PFSK-1 (cell line): Measurements from ENCODE around the gene KDM5B.

Experiments
- FOXP2 ChIP-seq: optimal IDR thresholded peaks from 2 replicates; pipeline ENCODE3; 2011; ENCODE audit warnings: borderline replicate concordance, control low read depth, inconsistent platforms; ENCODE audit not compliant: insufficient read depth; ENCODE audit errors: extremely low read length, extremely low read depth
- POLR2AphosphoS5 ChIP-seq: IDR thresholded peaks from 2 replicates; pipeline ENCODE4 v1.6.1; 2012; ENCODE audit warnings: low read depth, mild to moderate bottlenecking, control low read depth, low read length, moderate library complexity
- REST ChIP-seq, 2 experiments: IDR thresholded peaks; 2 replicates each; pipeline versions ENCODE4 v1.6.1 to v1.8.0; 2011 to 2012; ENCODE audit warnings: low read depth in 2 of 2, low read length in 2 of 2, control low read depth in 1 of 2, inconsistent platforms in 1 of 2, mild to moderate bottlenecking in 1 of 2, moderate library complexity in 1 of 2; ENCODE audit not compliant: insufficient read depth in 1 of 2
- SIN3A ChIP-seq: IDR thresholded peaks from 2 replicates; pipeline ENCODE4 v1.6.1; 2012; ENCODE audit warnings: mild to moderate bottlenecking, low read length, moderate library complexity, borderline replicate concordance; ENCODE audit not compliant: insufficient read depth
- TAF1 ChIP-seq: IDR thresholded peaks from 2 replicates; pipeline ENCODE4 v1.6.1; 2012; ENCODE audit warnings: low read length, control low read depth, borderline replicate concordance; ENCODE audit not compliant: insufficient read depth

The KDM5B gene

GRCh38 chr1:202825748-202826147, 17.5 kb upstream of the KDM5B start:
- no peak for TF ChIP-seq POLR2AphosphoS5
- no peak for TF ChIP-seq FOXP2
- no peak for TF ChIP-seq TAF1
- TF ChIP-seq REST (IDR thresholded peaks at IDR 0.05; ENCODE audit: insufficient read depth in 1 of 2, low read depth in 2 of 2, low read length in 2 of 2): no peak
- no peak for TF ChIP-seq SIN3A

GRCh38 chr1:202821467-202821866, 13.2 kb upstream of the KDM5B start:
- no peak for TF ChIP-seq POLR2AphosphoS5
- no peak for TF ChIP-seq REST (IDR thresholded peaks at IDR 0.05; ENCODE audit: insufficient read depth in 1 of 2, low read depth in 2 of 2, low read length in 2 of 2)
- no peak for TF ChIP-seq SIN3A
- no peak for TF ChIP-seq TAF1
- TF ChIP-seq FOXP2: no peak

GRCh38 chr1:202818819-202819218, 10.6 kb upstream of the KDM5B start:
- TF ChIP-seq FOXP2: no peak
- no peak for TF ChIP-seq REST (IDR thresholded peaks at IDR 0.05; ENCODE audit: insufficient read depth in 1 of 2, low read depth in 2 of 2, low read length in 2 of 2)
- TF ChIP-seq TAF1: no peak
- no peak for TF ChIP-seq SIN3A
- TF ChIP-seq POLR2AphosphoS5: no peak

- TF ChIP-seq SIN3A (no peak), TAF1 (no peak), POLR2AphosphoS5 (no peak), REST (IDR thresholded peaks at IDR 0.05; ENCODE audit: insufficient read depth in 1 of 2, low read depth in 2 of 2, low read length in 2 of 2) (no peak), FOXP2 (no peak)
These were observed 6.9 kb upstream of the KDM5B start for GRCh38 chr1:202815120-202815519.

GRCh38 chr1:202812176-202813026, 4.2 kb upstream of the KDM5B start:
- TF ChIP-seq POLR2AphosphoS5: no peak
- no peak for TF ChIP-seq FOXP2
- no peak for TF ChIP-seq SIN3A
- TF ChIP-seq REST (IDR thresholded peaks at IDR 0.05; ENCODE audit: insufficient read depth in 1 of 2, low read depth in 2 of 2, low read length in 2 of 2): no peak
- TF ChIP-seq TAF1: no peak
